ENCODE measurements around the gene TPPP2. TPM values are rescaled to one million over a fixed set of nuclear protein-coding genes. Genes with fewer than 3 reads are reported as not detected.

TPPP2 gene
- total RNA-seq, 1 donor from 2014 or later, result not detected

DNA sequence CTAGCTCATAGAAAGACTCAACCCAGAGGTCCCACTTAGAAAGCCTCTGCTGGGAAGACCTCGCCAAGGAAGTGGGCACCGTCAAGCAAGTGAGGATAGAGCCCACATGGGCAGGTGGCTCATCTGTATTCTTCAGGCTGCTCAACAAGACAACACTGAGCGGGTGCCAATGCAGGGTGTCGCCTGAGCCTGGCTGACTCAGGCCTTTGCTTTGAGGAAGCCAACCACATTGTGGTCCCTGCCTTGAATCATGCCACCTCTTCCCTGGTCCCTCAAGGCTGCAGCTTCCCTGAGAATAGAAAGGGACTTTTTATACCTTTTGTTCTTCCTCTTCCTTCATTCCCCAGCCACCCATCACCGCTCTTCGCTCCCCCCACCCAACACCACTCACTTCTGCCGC, 6.7 kb downstream of the TPPP2 start:
- no peak overlapping the region for H3K4me3 Mint-ChIP-seq
- no peak overlapping the region for H3K27ac Mint-ChIP-seq
- no peaks in the 10 kb centered on the region for H3K36me3 Mint-ChIP-seq (ENCODE audit: low read depth)
- ChIA-PET CTCF (interaction anchor here (1.3 to 2.2 kb wide), 2 partner anchors 8 to 22 kb away, joined by 6 to 19 read pairs; no protein-coding TSS in a partner anchor), POLR2A (interaction anchor here (1.1 kb wide), 1 partner anchor 22 kb away, joined by 3 read pairs; no protein-coding TSS in a partner anchor)
- H3K9me3 Mint-ChIP-seq, result no peaks in the 10 kb centered on the region
- H3K4me1 Mint-ChIP-seq, result no peaks in the 10 kb centered on the region
- H3K27me3 Mint-ChIP-seq, result peaks cover 14% of the 10 kb centered on the region
- TF ChIP-seq, protein P1, sequence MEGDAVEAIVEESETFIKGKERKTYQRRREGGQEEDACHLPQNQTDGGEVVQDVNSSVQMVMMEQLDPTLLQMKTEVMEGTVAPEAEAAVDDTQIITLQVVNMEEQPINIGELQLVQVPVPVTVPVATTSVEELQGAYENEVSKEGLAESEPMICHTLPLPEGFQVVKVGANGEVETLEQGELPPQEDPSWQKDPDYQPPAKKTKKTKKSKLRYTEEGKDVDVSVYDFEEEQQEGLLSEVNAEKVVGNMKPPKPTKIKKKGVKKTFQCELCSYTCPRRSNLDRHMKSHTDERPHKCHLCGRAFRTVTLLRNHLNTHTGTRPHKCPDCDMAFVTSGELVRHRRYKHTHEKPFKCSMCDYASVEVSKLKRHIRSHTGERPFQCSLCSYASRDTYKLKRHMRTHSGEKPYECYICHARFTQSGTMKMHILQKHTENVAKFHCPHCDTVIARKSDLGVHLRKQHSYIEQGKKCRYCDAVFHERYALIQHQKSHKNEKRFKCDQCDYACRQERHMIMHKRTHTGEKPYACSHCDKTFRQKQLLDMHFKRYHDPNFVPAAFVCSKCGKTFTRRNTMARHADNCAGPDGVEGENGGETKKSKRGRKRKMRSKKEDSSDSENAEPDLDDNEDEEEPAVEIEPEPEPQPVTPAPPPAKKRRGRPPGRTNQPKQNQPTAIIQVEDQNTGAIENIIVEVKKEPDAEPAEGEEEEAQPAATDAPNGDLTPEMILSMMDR (IDR thresholded peaks at IDR 0.05), result no peak
- intact Hi-C loops (cut with micrococcal nuclease), result no loop called here
- ATAC-seq (ENCODE audit: low read depth) (no peak), DNase-seq (no peak)

DNA sequence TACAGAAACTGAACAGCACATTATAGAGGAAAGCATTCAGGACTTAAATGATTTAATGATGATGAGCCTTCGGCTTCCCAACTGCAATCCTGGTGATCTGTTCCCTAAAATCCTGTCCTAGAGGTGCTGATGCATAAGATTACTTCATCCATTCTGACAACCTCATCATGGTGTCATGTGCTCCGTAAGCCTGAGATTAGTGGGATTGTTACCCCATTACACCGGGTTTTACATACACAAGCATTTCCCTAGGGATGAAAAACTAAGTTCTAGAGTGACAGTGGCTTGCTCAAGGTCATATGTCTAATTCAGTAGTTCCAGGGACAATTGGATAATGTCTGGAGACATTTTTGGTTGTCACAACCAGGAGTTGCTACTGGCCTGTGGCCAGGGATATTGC, 7.1 kb downstream of the TPPP2 start:
- DNase-seq (no peak), ATAC-seq (ENCODE audit: low read depth) (no peak)
- POLR2A ChIA-PET, result interaction anchor here (1.1 kb wide), 1 partner anchor 22 kb away, joined by 3 read pairs; no protein-coding TSS in a partner anchor
- CTCF ChIA-PET, result interaction anchor here (0.6 kb wide), 1 partner anchor 35 kb away, joined by 3 read pairs; no protein-coding TSS in a partner anchor
- Mint-ChIP-seq H3K9me3 (no peaks in the 10 kb centered on the region), H3K27ac (no peak overlapping the region), H3K4me1 (no peaks in the 10 kb centered on the region), H3K27me3 (peaks cover 13% of the 10 kb centered on the region), H3K4me3 (no peak overlapping the region), H3K36me3 (ENCODE audit: low read depth) (no peaks in the 10 kb centered on the region)
- TF ChIP-seq, protein P1 (IDR thresholded peaks at IDR 0.05), result no peak
- intact Hi-C loops (cut with micrococcal nuclease), result no loop called here

DNA sequence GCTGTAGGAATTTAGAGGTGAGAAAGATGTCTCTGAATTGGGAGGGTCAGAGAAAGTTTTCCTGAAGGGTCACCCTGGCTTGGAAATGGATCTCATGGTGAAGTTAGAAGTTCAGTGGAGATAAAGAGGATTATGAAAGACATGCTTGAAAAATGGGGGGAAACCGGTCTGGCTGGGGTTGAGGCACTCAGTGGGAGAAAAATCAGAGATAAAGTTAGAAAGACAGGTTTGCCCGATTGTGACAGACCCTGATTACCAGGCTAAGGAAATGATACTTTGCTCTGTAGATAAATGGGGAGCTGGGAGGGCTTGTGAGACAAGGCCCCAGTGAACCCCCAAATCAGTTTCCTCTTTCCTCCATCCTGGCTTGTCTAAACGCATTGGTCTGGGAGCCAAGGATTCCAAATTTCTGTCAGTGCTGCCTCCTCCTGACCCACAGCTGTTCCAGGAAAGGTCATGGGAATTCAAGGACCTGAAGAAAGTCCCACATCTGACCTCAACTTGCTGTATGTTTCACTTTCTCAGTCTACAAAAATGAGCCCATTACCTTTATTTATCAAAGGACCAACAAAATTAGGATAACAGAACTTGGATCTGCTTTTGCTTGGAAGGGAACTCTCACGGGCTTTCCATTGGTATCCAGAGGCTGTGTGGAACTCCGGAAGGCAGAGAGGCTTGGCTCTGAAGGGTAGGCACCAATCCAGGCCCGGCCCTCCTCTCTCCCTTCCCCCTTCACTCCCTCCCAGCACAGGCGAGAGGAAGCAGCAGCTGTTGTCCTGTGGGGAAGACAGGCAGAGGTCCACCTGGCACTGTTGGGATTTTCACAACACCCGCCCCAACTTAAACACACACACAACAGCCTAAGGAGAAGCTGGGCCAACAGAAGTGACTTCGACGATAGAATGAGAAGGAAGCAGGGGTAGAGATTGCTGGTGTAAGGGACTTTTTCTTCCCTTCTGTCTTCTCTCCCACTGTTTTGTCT, 8.7 kb downstream of the TPPP2 start:
- no peak for DNase-seq
- intact Hi-C loops (cut with micrococcal nuclease), result no loop called here
- Mint-ChIP-seq H3K27me3 (peaks cover 13% of the 10 kb centered on the region), H3K4me1 (no peaks in the 10 kb centered on the region), H3K36me3 (ENCODE audit: low read depth) (no peaks in the 10 kb centered on the region), H3K9me3 (no peaks in the 10 kb centered on the region), H3K27ac (no peak overlapping the region), H3K4me3 (no peak overlapping the region)
- TF ChIP-seq, protein P1 (IDR thresholded peaks at IDR 0.05), result no peak
- ATAC-seq (ENCODE audit: low read depth), result no peak
- ChIA-PET POLR2A (no interaction called here), CTCF (interaction anchor here (4.4 kb wide), 1 partner anchor 23 kb away, joined by 92 read pairs; no protein-coding TSS in a partner anchor)

DNA sequence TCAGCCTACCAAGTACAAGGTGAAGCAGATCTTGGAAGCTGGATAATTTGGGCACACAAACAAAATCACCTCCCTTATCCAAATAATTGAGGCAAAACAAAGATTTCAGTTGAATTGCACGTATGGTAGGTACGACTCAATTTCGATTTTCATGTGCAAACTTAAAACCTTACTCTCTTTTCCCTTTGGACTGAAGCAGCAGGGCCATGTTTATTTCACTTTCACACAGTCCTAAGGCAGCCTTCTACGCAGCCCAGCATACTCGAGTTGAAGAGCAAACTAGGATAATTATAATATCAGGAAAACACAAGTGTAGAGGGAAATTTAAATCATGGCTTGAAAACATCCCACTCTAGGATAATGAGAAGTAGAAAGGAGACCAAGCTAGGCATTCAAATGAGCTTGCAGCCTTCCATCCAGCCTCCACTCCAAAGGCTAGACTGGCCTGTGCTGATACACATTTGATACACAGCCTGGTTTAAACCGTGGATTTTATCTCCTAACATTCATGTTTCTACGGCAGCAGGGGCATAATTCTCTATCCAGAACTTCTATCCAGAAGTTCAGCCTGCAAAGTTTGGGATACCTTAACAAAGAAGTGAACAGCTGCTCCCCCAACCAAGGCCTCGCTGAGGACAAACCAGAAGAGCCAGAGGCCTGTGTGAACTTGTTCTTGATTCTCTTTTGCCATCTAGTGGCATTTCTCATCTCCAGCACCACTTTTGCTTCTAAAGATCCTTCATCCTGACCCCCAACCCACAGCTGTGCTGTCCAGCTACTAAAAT, 9.8 kb downstream of the TPPP2 start:
- no peak overlapping the region for H3K27ac Mint-ChIP-seq
- no peaks in the 10 kb centered on the region for H3K9me3 Mint-ChIP-seq
- DNase-seq (no peak), ATAC-seq (ENCODE audit: low read depth) (peak; percentile 62)
- H3K4me1 Mint-ChIP-seq, result no peaks in the 10 kb centered on the region
- H3K27me3 Mint-ChIP-seq, result peaks cover 19% of the 10 kb centered on the region
- intact Hi-C loops (cut with micrococcal nuclease), result loop anchor here (1.0 kb wide), 1 partner anchor 25 kb away; no protein-coding TSS in a partner anchor
- ChIA-PET CTCF (interaction anchor here (0.7 to 4.4 kb wide), 7 partner anchors 8 to 65 kb away, joined by 3 to 92 read pairs (median 7); no protein-coding TSS in a partner anchor), POLR2A (no interaction called here)
- H3K4me3 Mint-ChIP-seq, result no peak overlapping the region
- H3K36me3 Mint-ChIP-seq (ENCODE audit: low read depth), result no peaks in the 10 kb centered on the region
- TF ChIP-seq, protein P1 (IDR thresholded peaks at IDR 0.05), result no peak

Measured in activated B cell treated with CpG ODN at 0.5 μM for 24 hours (primary cell).